Spleen (tissue), 7 donors: Measurements from ENCODE around the gene RAB3B.

Experiments
- POLR2A ChIP-seq, 3 donors: fragments of 450-650 bp; IDR thresholded peaks; one replicate each; pipeline ENCODE4 v1.5.1; 2017; ENCODE audit warnings: antibody characterized with exemption in 3 of 3, mild to moderate bottlenecking in 1 of 3
- POLR2AphosphoS5 ChIP-seq, 3 donors: sonication (generic); formaldehyde crosslinking; IDR thresholded peaks; one replicate each; pipeline ENCODE4 v1.5.1; 2017; ENCODE audit warnings: antibody characterized with exemption in 3 of 3
- TF ChIP-seq, protein P1 (sequence below), 11 experiments: fragments of 200-600 bp in 7 of 11; fragments of 450-650 bp in 4 of 11; sonication (generic) in 4 of 11; IDR thresholded peaks in 8 of 11; conservative IDR thresholded peaks in 3 of 11; 1 replicate in 7 of 11; 2 replicates in 4 of 11; pipeline versions ENCODE4 v1.4.0 to v1.8.0; 2016 to 2021; ENCODE audit warnings: antibody characterized with exemption in 11 of 11, inconsistent platforms in 4 of 11, mild to moderate bottlenecking in 1 of 11
- donor health status: DM: no; HTN: no; CAD: no; lungs with moderate emphysema.
- donor health status: DM: no; HTN: no; CAD: no.
- donor health status: DM: no; HTN: no; CAD: no.

DNA sequence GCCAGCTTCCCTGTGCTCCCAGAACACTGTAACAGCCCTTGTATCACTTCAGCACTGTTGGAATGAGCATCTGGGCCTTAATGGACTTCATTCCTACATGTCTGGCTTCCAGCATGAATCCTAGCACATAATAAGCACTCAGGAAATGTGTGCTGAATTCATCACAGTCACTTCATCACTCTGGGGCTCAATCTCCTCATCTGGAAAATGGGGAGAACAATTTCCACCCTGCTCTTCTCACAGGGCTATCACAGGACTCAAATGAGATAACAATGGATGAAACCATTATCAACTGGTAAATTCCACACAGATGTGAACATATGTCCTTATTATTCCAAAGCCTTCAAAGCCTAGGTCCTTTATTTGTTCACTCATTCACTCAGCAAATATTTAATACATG is 12.4 kb downstream of the RAB3B start:
- TF ChIP-seq, protein P1, sequence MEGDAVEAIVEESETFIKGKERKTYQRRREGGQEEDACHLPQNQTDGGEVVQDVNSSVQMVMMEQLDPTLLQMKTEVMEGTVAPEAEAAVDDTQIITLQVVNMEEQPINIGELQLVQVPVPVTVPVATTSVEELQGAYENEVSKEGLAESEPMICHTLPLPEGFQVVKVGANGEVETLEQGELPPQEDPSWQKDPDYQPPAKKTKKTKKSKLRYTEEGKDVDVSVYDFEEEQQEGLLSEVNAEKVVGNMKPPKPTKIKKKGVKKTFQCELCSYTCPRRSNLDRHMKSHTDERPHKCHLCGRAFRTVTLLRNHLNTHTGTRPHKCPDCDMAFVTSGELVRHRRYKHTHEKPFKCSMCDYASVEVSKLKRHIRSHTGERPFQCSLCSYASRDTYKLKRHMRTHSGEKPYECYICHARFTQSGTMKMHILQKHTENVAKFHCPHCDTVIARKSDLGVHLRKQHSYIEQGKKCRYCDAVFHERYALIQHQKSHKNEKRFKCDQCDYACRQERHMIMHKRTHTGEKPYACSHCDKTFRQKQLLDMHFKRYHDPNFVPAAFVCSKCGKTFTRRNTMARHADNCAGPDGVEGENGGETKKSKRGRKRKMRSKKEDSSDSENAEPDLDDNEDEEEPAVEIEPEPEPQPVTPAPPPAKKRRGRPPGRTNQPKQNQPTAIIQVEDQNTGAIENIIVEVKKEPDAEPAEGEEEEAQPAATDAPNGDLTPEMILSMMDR (IDR thresholded peaks at IDR 0.05 in 8 of 11, conservative IDR thresholded peaks at IDR 0.05 in 3 of 11): no peak
- TF ChIP-seq POLR2A (IDR thresholded peaks at IDR 0.05) (no peak), POLR2AphosphoS5 (IDR thresholded peaks at IDR 0.05) (no peak)
